PFSK-1 (cell line): ENCODE measurements around the gene FOXC1.

Source experiments
- FOXP2 ChIP-seq: optimal IDR thresholded peaks from 2 replicates; pipeline ENCODE3; 2011; ENCODE audit warnings: borderline replicate concordance, control low read depth, inconsistent platforms; ENCODE audit not compliant: insufficient read depth; ENCODE audit errors: extremely low read length, extremely low read depth
- POLR2AphosphoS5 ChIP-seq: IDR thresholded peaks from 2 replicates; pipeline ENCODE4 v1.6.1; 2012; ENCODE audit warnings: low read depth, mild to moderate bottlenecking, control low read depth, low read length, moderate library complexity
- REST ChIP-seq, 2 experiments: IDR thresholded peaks; 2 replicates each; pipeline versions ENCODE4 v1.6.1 to v1.8.0; 2011 to 2012; ENCODE audit warnings: low read depth in 2 of 2, low read length in 2 of 2, control low read depth in 1 of 2, inconsistent platforms in 1 of 2, mild to moderate bottlenecking in 1 of 2, moderate library complexity in 1 of 2; ENCODE audit not compliant: insufficient read depth in 1 of 2
- SIN3A ChIP-seq: IDR thresholded peaks from 2 replicates; pipeline ENCODE4 v1.6.1; 2012; ENCODE audit warnings: mild to moderate bottlenecking, low read length, moderate library complexity, borderline replicate concordance; ENCODE audit not compliant: insufficient read depth
- TAF1 ChIP-seq: IDR thresholded peaks from 2 replicates; pipeline ENCODE4 v1.6.1; 2012; ENCODE audit warnings: low read length, control low read depth, borderline replicate concordance; ENCODE audit not compliant: insufficient read depth

FOXC1 gene

GRCh38 chr6:1601158-1602048 is 8.3 kb upstream of the FOXC1 start:
- TF ChIP-seq POLR2AphosphoS5, result no peak
- no peak for TF ChIP-seq REST (IDR thresholded peaks at IDR 0.05; ENCODE audit: insufficient read depth in 1 of 2, low read depth in 2 of 2, low read length in 2 of 2)
- TF ChIP-seq TAF1, result no peak
- no peak for TF ChIP-seq FOXP2
- TF ChIP-seq SIN3A, result no peak

GRCh38 chr6:1602049-1602713 is 7.5 kb upstream of the FOXC1 start:
- no peak for TF ChIP-seq FOXP2
- no peak for TF ChIP-seq TAF1
- no peak for TF ChIP-seq SIN3A
- TF ChIP-seq REST (IDR thresholded peaks at IDR 0.05; ENCODE audit: insufficient read depth in 1 of 2, low read depth in 2 of 2, low read length in 2 of 2), result no peak
- no peak for TF ChIP-seq POLR2AphosphoS5

- TF ChIP-seq FOXP2, result no peak
- no peak for TF ChIP-seq POLR2AphosphoS5
- TF ChIP-seq TAF1, result no peak
- no peak for TF ChIP-seq SIN3A
- no peak for TF ChIP-seq REST (IDR thresholded peaks at IDR 0.05; ENCODE audit: insufficient read depth in 1 of 2, low read depth in 2 of 2, low read length in 2 of 2)
Measured at GRCh38 chr6:1603708-1604107, 6.0 kb upstream of the FOXC1 start.

- TF ChIP-seq POLR2AphosphoS5, result no peak
- peak; percentile 53 for TF ChIP-seq FOXP2
Measured at GRCh38 chr6:1604158-1605003, 5.3 kb upstream of the FOXC1 start.
